GM12875 (cell line): ENCODE measurements around the gene ZDHHC13.

Source experiments
- H3K4me3 ChIP-seq: one replicate; pipeline ENCODE4 v1.5.1; 2011; ENCODE audit warnings: low read depth, low read length, control low read depth
- TF ChIP-seq, protein P1 (sequence below): IDR thresholded peaks from 2 replicates; pipeline ENCODE4 v1.5.1; 2011; ENCODE audit warnings: low read depth, mild to moderate bottlenecking, control low read depth, inconsistent platforms, low read length, moderate library complexity, borderline replicate concordance; ENCODE audit not compliant: insufficient read depth

Gene ZDHHC13

DNA sequence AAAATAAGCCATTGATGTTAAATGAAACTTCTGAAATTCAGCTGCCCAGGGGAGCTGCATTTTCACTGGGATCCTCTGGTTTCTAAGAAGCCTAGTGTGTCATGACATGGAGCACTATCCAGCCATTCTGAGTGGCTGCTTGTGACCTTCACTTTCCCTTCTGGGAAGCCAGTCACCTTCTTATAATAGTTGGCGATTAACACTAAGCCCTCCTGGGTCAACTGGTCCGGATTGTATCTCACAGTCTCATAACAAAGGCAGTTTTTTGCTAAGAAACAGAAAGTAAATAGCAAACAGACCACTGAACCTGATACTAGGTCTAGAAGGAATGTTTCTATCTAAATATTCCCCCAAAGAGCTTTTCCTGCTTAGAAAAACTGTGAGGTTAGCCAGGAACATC, 76.9 kb downstream of the ZDHHC13 start:
- H3K4me3 ChIP-seq: no peak overlapping the region
- TF ChIP-seq, protein P1, sequence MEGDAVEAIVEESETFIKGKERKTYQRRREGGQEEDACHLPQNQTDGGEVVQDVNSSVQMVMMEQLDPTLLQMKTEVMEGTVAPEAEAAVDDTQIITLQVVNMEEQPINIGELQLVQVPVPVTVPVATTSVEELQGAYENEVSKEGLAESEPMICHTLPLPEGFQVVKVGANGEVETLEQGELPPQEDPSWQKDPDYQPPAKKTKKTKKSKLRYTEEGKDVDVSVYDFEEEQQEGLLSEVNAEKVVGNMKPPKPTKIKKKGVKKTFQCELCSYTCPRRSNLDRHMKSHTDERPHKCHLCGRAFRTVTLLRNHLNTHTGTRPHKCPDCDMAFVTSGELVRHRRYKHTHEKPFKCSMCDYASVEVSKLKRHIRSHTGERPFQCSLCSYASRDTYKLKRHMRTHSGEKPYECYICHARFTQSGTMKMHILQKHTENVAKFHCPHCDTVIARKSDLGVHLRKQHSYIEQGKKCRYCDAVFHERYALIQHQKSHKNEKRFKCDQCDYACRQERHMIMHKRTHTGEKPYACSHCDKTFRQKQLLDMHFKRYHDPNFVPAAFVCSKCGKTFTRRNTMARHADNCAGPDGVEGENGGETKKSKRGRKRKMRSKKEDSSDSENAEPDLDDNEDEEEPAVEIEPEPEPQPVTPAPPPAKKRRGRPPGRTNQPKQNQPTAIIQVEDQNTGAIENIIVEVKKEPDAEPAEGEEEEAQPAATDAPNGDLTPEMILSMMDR: no peak

DNA sequence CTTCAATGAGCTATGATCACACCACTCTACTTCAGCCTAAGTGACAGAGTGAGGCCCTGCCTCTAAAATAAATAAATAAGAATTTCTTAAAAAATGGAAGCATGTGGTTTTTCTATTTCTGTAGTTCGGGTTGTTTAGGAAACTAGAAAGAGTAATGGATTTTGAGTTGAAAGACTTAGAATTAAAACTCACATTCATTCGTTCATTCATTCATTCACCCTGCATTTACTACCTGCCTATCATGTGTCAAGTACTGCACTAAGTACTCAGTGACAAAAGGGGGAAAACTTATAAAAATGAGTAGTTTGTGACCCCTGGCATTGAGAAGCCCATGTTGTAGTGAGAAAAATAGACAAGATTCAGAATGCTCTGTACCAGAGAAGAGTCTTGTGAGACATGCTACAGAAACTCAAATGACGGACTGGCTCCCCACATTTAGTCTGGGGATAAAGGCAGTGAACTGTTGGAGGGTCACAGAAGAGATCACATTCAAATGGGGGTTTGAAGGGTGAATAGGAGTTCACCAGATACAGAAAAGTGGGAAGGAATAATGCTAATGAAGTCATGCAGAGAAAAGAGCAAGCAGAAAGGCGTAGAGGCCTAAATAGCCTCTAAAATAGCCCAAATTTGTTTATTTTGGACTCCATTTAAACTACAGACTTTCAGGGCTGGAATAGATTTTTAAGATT, 77.8 kb downstream of the ZDHHC13 start:
- TF ChIP-seq, protein P1: no peak
- no peak overlapping the region for H3K4me3 ChIP-seq

DNA sequence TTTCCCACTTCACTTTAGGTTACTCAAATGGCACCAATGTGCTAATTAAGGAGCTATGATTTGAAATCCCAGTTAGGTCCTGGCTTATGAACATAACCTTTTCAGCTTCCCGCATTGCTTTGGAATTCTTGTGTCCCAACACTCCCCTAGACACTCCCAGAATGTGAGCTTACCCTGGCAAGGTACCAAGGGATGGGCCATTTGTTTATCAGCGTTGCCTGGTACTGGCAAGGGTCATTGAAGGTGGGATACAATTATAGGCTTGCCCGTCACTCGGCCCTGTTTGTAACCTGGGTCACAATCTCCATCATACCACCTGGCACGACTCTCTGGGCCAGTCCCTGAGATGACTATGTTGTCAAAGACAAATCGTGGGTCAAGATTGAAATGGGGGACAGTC, 79.5 kb downstream of the ZDHHC13 start:
- H3K4me3 ChIP-seq: no peak overlapping the region
- TF ChIP-seq, protein P1: no peak

DNA sequence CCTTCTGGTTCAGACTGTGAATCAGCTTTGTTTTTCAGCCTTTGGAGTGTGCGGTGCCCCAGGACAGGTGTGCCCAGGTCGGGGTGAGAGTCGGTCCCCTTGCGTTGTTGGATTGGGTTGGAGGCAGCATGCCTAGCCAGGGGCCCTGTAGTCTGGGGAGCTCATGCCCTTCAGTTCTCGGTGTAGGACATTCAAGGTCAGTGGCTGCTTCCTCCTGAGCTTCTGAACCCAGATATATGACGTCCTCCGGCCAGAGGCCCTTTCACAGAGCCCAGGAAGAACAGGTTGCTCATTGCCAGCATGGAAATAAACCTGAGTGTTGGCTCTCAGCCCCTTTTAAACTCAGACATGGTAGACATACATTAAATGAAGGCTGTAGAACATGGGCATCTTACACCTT, 82.1 kb downstream of the ZDHHC13 start:
- TF ChIP-seq, protein P1: no peak

DNA sequence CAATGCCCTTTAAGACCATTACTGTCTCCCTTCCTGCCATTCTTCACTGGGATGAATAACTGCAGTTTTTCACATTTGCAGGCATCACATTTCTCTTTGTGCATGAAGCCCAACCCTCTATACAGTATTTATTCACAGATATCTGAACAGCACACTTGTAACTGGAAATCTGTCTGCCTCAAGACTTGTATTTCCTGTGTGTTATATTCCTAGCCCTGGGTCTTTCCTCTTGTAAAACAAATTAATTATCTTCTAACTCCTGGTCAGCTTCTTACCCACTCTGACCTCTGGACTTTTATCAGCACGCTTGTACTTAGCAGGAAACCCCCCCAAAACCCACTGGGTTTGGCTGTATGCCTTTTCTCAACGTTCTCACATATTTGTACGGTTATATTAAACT, 82.8 kb downstream of the ZDHHC13 start:
- no peak overlapping the region for H3K4me3 ChIP-seq
- TF ChIP-seq, protein P1: no peak

More for the DNA sequence above, 82.1 kb downstream of the ZDHHC13 start:
- no peak overlapping the region for H3K4me3 ChIP-seq

DNA sequence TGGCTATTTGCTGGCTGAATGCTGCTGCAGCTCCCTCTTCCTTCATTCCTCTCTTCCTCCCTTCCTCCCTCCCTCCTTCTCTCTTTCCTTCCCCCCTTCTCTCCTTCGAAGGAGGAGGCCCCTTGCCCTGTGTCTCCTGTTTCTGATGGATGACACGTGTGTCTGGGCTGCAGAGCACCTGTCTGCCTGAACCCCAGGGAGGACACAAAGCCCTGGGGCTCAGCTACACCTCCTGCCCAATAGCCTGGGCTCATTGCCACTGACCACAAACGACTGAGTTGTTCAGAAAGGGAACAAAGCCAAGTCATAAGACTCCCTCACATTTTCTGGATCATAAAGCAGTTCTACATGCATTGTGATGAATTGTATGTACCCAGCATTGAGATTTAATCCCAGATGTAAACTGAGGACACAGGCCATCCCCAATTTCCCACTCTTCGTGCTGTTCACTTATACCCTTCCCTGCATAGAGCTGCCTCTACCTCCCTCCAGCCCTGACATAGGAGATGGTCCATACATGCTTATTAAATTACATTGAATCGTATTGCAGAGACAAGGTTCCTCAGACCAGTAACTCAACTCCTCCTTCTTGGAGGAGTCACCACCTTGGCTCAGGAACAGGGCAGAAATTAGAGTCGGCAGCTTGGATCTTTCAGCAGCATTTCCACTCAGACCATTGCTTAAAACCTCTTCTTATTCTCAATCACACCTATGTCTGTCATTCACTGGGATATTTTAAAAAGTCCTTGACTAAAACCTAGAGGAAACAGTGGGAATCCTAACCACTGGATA, 83.6 kb downstream of the ZDHHC13 start:
- no peak overlapping the region for H3K4me3 ChIP-seq
- TF ChIP-seq, protein P1: no peak
